HG02981 (cell line): Measurements from ENCODE around the gene YBX1.

Experiments
- ATAC-seq: cut with Tn5 transposase; IDR thresholded peaks from one replicate; pipeline ENCODE4 v1.9.1; 2021; ENCODE audit warnings: mild to moderate bottlenecking, moderate library complexity; ENCODE audit not compliant: unreplicated experiment

YBX1 gene

GRCh38 chr1:42733415-42734200 is 51.4 kb downstream of the YBX1 start:
- ATAC-seq = no peak

- ATAC-seq = no peak
These were observed 52.2 kb downstream of the YBX1 start for GRCh38 chr1:42734201-42735035.

GRCh38 chr1:42735056-42735455 is 52.8 kb downstream of the YBX1 start:
- ATAC-seq = no peak

GRCh38 chr1:42735477-42736105 is 53.4 kb downstream of the YBX1 start:
- ATAC-seq = no peak

GRCh38 chr1:42736152-42736551 is 53.9 kb downstream of the YBX1 start:
- ATAC-seq = no peak

- no peak for ATAC-seq
These were observed 54.5 kb downstream of the YBX1 start for GRCh38 chr1:42736571-42737200.

GRCh38 chr1:42737257-42737656 is 55.0 kb downstream of the YBX1 start:
- no peak for ATAC-seq

- no peak for ATAC-seq
These were observed 55.9 kb downstream of the YBX1 start for GRCh38 chr1:42737986-42738677.

GRCh38 chr1:42738678-42739226 is 56.5 kb downstream of the YBX1 start:
- ATAC-seq = no peak

- no peak for ATAC-seq
These were observed 57.8 kb downstream of the YBX1 start, which contains the start of gene CLDN19 for GRCh38 chr1:42739753-42740700. CLDN19 (minus strand) TSS chr1:42740236; CDS start chr1:42740063, 173 bp downstream.

- ATAC-seq = no peak
These were observed 58.8 kb downstream of the YBX1 start for GRCh38 chr1:42740851-42741580.

GRCh38 chr1:42741706-42742105 is 59.5 kb downstream of the YBX1 start:
- no peak for ATAC-seq

GRCh38 chr1:42742141-42742540 is 59.9 kb downstream of the YBX1 start:
- ATAC-seq = no peak

GRCh38 chr1:42742617-42743316 is 60.5 kb downstream of the YBX1 start:
- no peak for ATAC-seq

GRCh38 chr1:42743317-42744147 is 61.3 kb downstream of the YBX1 start:
- ATAC-seq = no peak

- no peak for ATAC-seq
These were observed 61.9 kb downstream of the YBX1 start for GRCh38 chr1:42744148-42744413.

GRCh38 chr1:42745851-42746250 is 63.6 kb downstream of the YBX1 start:
- no peak for ATAC-seq
